CD4-positive, alpha-beta T cell treated with Interferon gamma for 1 hour (primary cell): ENCODE results near the gene POC1A.
"Not testable (repeated sequence)": the region's sequence is repeated elsewhere in the genome, so short reads cannot be mapped to it uniquely, and the experiment has no call there.

Source experiments
- DNase-seq: peaks from one replicate; pipeline ENCODE4 v3.0.0-alpha.2; 2020

Gene POC1A

DNA sequence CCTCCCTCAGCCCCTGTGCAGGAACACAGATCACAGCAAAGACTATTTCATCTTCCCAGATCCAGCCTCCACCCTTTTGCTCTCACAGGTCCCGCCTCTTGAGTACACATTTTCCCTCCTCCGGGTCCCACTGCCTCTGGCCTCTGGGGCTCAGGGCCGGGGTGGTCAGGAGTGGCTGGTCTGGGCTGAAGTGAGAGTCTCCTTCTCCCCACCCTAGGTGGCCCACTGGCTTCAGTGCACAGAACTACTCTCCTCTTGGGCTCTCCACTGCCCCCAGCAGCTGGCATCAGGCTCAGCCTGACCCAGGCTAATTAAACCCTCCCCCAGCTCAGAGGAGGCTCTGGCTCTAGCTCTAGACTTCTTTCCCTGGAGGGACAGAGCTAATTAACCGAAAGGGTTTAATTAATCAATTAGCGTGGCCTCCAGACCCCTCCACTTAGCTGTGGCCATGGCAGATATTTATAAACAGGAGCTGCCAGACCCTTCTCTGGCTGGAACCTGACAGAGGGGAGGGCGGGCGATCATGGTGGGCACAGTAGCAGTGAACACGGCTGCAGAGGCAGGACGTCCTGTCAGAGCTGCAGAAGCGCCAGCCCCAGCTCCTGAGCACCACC, 113.0 kb downstream of the POC1A start:
- DNase-seq: no peak

DNA sequence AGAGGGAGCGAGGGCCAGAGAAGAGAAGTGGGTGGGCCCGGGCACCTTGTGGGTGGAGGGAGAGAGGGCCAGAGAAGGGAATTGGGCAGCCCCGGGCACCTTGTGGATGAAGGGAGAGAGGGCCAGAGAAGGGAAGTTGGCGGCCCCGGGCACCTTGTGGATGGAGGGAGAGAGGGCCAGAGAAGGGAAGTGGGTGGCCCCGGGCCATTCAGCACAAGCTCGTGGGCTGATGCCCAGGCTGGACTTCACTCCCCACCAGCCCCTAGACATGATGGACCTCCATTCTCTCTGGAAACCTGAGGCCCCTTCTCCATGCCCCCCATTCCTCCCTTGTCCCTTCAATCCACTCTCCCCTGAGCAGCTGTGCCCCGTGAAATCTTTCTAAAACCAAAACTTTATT, 113.6 kb downstream of the POC1A start:
- DNase-seq: no peak

DNA sequence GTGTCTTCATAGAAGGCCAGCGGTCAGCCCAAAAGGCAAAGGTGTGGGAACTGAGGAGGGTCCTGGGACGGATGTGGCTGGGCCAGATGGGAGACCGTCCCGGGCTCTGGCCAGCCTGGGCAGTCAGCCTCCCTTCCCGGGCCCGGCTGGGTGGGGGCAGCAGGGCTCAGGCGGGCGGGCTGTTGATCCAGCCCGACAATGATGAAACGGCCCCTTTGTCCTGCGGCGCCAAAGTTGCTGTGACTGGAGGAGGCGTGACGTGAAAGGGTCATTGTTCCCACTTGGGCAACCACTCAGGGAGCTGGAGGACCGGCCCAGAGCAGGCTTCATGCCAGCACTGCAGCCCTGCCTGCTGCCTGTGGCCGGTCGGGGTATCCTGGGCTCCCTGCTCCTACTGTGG, 114.4 kb downstream of the POC1A start:
- DNase-seq: no peak

DNA sequence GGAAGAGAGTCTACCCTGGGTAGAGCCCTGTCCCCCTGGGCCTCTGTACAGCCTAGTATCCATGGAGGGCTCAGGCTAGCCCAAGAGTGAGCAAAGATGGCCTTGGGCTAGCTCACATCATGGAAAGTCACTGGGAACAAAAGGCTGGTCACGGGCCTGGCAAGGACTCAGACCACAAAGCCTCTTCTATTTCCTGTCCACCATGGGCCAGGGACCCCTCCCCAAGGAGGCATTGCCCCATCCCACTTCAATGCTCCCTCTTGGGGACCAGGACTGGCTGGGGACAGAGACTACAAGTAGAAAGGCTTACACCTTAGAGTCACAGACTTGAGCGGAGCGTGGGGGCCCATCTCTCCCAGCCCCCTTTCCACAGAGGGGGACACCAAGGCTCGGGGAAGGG, 114.8 kb downstream of the POC1A start:
- DNase-seq: no peak

DNA sequence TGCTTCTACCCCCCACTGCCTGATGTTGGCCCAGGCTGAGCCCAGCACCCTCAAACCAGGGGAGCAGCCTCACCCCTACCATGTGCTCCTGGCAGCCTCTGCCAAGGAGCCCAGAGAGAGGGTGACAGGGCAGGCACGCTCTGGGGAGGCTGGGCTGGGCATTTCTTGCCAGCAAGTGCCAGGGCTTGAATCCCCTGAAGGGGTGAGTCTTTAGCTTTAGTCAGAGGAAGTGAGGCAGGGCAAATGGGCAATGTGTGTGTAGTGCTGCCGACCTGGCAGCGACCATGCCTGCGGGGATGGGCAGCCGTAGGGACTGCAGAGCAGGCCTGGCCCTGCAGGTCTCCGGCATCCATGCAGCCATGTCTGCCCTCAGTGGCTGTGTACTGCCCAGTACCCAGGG, 116.0 kb downstream of the POC1A start:
- DNase-seq: no peak

DNA sequence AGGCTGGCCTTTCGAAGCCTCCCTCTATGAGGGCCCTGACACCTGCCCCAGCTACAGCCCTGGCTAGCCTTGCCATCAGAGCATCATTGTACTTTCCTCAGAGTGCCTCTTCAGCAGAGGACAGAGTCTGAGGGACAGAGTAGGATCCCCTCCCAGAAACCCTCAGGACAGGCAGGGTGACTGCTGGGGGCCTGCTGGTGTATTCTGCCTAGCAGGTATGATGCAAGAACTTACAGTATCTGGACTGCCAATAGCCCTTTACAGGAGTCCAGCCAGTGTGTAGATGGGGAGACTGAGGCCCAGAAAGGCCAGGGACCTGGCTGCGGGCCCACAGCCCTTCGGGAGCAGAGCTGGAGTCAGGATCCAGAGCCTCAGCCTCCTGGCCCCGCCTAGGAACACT, 116.9 kb downstream of the POC1A start:
- no peak for DNase-seq

DNA sequence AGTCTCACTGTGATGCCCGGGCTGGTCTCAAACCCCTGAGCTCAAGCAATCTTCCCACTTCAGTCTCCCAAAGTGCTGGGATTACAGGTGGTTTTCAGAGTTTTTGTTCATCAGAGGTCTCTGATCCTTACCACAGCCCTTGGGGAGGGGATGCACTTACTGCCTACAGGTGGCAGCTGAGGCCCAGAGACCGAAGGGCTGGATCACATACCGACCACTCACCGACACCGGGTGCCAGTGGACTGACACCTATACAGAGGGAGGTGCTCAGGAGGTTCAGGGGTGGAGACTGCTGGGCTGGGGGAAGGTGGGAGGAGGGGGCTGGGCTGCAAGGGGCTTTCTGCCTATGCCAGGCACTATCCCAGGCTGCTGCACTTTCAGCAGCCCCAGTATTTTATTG, 117.4 kb downstream of the POC1A start:
- no peak for DNase-seq

DNA sequence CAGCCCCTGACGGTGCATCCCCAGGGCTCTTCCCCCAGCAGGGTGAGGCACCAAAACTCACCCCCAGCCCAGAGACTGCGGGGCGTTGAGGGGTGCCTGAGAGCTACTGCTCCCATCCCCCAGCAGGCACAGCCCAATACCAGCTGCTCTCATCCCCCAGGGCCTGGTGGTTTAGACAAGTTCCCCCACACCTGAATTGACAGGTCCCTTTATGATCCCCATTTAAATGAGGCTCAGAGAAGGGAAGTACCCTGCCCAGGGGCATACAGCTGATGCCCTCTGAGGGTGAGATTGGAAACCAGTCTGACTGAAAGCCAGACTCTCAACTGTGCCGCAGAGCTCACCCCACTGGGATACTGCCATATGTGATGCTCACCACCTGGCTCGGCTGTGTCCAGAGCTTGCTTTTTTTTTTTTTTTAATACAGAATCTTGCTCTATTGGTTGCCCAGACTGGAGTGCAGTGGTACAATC, 118.0 kb downstream of the POC1A start:
- DNase-seq: no peak

DNA sequence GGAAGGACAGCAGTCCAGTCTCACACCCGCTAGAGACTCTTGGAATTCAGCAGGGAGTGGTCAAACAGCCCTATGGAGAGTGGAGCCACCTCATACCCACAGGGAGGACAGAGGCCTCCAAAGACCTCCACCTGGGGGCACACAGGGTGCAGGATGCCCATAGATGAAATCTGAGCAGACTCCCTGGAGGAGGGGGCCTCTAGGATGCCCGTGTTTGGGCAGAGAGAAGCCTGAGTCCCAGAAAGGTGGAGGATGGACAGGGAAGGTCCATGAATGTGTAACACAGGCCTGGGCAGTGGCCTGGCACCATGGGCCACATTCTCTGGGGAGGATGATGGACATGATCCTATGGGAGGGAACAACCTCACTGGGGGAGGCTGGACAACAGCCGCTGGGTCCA, 119.6 kb downstream of the POC1A start:
- no peak for DNase-seq

DNA sequence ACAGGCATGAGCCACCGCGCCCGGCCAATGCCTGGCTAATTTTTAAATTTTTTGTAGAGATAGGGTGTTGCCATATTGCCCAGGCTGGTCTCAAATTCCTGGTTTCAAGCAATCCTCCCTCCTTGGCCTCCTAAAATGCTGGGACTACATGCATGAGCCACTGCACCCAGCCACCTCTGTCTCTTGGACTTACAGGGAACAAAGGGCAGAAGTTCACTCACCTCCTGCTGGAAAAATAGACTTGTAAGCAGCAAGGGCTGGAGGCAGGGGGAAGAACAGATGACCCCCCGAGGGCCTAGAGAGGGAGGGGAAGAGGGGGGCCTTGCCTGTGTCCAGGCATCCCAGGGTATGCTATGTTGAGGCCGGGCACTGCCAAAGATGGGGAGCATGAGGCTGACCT, 120.0 kb downstream of the POC1A start:
- no peak for DNase-seq

DNA sequence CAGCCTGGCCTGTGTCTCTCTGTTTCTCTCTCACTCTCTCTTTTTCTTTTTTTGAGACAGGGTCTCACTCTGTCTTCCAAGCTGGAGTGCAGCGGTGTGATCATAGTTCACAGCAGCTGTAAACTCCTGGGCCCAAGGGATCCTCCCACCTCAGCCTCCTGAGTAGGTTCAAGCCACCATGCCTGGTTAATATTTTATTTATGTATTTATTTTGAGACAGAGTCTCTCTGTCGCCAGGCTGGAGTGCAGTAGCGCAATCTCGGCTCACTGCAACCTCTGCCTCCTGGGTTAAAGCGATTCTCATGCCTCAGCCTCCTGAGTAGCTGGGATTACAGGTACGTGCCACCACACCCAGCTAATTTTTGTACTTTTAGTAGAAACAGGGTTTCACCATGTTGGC, 120.5 kb downstream of the POC1A start:
- DNase-seq: not testable (repeated sequence)

DNA sequence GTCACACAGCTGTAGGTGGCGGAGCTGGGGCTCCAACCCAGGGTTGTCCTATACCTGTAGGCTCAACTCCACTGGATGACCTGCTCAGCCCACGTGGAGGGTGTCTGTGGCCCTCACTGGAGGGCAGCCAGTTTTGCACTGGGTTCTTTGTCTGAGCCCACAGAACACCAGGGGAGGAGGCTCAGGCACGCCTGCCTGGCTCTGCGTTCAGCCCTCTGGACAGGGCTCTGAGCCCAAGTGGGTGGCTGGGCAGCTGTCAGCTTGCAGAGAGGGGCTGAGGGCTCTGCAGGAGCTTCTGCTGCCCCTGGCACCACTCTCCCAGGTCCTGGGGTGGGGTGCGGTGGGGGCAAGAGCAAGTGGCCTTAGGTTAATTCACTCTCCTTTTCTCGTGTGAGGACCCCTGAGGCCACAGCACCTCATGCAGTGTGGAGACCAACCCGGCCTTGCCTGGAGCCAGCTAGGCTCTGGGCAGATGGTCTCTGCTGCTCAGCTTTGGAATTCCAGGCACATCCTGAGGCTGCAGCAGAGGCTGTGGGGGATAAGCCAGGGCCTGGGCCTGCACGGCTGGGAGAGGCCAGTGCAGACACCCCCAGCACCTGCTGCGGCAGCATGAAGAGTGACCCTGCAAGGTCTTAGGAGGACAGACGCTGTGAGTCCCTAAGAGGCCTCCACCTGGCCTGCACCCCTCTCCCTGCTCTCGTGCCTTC, 121.4 kb downstream of the POC1A start:
- no peak for DNase-seq

DNA sequence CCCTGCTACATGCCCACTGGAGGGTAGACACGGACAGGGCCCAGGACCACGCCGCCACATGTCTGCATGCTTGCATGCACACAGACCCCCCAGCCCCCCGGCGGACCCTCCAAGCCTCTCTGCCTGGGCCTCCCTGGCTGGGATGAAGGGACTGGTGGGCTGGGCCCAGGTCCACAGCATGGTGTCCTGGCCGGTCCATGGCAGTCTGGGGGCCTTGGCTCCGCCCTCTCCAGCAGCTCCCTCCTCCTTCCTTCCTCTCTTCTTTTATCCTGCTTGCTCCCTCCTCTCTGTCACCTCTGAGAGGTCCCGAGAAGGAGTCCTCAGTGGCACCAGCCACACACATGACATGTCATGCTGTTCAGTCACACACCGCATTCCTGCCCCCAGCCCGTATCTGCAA, 122.3 kb downstream of the POC1A start:
- DNase-seq: no peak

DNA sequence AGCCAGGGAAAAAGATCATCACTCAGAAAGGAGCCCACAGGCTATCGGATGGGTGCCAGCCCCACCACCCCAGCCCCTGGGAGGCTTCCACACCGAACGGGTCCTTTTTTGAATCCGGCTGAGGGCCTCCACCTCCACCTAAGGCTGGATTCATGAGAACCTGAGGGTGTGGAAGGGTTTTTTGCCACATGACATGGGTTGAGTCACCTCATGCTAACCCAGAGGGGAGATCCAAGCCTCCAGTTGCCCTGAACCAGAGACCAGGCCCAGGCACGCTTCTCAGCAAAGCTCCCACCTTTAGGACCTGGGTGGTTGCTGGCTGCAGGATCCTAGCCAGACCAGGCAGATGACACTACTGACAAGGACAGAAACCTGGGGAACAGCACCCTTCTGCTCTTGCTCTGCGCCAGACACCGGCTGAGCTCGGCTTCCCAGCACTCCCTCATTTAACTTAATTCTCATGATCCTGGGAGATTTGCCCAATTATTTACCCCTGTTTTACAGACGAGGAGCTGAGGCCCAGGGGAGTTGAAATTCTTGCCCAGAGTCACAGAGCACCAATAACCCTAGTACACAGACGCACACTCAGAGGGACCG, 123.4 kb downstream of the POC1A start:
- no peak for DNase-seq

DNA sequence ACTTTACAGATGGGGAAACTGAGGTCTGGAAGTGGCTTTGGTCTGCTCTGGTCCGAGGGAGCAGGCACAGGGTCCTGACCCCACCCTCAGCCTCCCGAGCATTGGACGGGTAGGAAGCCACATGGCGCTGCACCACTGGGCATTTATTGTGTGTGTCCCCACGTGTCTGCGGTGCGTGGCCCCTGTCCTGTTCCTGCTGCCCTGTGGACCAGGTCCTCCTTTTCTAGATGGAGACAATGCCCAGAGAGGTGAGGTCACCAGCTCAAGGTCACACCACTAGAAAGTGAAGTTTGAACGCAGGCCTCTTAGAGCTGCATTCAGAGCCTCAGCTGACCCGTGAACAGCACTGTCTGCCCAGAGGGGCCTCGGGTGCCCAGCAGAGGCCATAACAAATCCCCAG, 124.7 kb downstream of the POC1A start:
- DNase-seq: no peak

DNA sequence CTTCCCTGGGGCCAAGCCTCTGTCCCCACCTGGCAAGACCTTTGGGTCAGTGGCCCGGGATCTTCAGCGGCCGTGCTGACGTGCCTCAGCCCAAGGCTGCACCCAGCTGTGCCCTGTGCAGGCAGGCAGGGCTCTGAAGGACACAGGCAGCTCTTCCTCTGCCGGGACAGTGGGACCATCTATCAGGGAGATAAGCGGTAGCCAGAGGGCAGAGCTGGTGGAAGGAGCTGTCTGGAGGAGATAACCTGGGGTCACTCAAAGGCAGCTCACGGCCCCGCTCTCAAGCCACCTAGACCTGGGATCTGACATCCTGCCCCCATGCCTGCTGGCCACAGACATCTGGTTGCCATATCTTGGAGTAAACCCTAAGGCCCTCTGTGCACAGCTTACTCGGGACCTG, 125.2 kb downstream of the POC1A start:
- no peak for DNase-seq

DNA sequence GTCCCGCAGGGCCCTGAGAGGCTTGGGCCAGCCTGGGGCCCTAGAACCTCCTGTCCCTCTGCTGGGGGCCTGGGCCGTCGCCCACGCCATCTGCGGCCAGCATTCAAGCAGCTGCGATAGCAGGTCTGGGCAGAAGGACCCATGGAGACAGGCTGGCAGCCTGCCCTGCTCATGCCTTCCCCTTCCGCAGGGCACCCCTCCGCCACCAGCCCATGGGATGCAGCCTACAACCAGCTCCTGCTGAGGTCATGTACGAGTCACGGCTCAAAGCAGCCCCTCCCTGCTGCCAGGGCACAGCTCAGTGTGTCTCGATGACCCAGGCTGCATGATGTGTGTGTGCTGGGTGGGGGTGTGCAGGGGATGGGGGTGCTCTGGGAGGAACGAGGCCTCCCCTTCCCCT, 125.7 kb downstream of the POC1A start:
- no peak for DNase-seq

DNA sequence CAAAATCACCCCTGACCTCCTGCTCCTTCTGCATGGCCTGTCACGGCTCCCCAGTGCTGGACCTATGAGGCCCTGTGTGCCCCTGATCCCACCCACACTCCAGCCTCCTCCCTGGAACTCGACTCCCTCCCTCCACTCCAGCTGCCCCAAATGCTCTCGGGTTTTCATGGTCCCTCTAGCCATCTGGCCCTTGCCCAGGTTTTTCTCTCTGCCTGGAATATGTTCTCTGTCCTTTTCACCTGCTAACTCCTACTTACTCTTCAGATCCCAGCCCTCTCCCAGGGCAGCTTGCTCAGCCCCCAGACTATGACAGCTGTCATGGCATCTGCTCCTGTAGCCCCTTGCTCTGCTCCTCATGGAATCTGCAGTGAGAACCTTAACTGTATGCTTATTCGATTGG, 128.2 kb downstream of the POC1A start:
- DNase-seq: no peak

DNA sequence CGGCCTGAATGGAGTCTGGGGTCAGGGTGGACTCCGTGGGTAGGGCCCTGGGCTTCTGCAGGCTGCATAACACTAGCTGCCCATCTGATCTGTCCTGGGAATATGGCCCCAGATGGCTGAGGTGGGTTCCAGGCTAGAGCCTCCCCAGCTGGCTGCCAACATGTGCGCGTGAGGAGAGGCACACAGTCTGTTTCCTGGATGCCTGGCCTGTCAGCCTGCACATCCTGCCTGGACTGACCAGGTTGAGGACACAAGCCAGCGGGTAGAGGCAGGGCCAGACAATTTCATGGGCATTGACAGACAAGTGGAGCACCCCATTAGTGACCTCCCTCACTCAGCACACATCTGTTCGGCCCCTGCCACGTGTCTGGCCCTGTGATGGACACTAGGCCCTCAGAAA, 128.8 kb downstream of the POC1A start:
- DNase-seq: no peak
